ENCODE results near the gene CTSH.

The CTSH gene, protein sequence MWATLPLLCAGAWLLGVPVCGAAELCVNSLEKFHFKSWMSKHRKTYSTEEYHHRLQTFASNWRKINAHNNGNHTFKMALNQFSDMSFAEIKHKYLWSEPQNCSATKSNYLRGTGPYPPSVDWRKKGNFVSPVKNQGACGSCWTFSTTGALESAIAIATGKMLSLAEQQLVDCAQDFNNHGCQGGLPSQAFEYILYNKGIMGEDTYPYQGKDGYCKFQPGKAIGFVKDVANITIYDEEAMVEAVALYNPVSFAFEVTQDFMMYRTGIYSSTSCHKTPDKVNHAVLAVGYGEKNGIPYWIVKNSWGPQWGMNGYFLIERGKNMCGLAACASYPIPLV

GRCh38 chr15:78944669-78945407 lies at the start of gene CTSH:
CTSH (minus strand) TSS chr15:78945046; CDS start chr15:78944981, 65 bp downstream.
- peak; percentile 89 for DNase-seq (ENCODE audit: low spot score)

GRCh38 chr15:78993931-78994530 lies 49.2 kb upstream of the CTSH start:
- DNase-seq (ENCODE audit: low spot score), result peak; percentile 45

GRCh38 chr15:78993257-78993930 lies 48.5 kb upstream of the CTSH start:
- no peak for DNase-seq (ENCODE audit: low spot score)

DNA sequence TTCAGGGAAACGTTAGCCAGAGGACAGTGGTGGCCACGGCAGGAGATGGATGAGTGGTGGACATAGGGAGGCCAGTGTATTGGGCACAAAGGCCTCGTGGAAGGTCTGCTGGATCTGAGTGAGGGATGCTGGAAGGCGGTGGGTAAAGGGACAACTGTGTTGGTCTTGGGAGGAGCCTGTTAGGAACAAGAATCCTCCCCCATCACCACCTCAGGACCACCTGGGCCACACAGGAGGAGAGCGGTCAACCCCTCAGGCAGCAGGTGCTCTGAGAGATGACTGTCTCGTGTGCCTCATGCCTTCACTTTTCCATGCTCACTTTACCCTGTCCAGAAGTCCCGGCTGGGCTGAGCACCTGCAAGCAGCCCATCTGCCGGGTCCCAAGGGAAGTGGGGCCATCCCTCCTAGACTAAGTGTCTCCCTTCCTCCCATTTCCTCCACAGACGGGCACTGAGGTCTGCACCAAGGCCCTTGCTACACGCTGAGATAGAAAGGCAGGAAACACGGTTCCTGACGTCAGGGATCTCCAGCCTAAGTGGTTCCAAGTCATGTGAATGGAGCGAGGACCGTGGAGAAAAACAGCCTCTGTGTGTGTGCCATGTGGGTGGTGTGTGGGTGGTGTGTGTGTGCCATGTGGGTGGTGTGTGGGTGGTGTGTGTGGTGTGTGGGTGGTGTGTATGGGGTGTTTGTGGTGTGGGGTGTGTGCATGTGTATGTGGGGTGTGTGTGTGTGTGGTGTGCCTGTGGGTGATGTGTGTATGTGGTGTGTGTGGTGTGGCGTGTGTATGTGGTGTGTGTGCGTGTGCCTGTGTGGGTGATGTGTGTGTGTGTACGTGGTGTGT lies 47.8 kb upstream of the CTSH start:
- DNase-seq (ENCODE audit: low spot score), result no peak

GRCh38 chr15:78991879-78992278 lies 47.0 kb upstream of the CTSH start:
- DNase-seq (ENCODE audit: low spot score), result no peak

DNA sequence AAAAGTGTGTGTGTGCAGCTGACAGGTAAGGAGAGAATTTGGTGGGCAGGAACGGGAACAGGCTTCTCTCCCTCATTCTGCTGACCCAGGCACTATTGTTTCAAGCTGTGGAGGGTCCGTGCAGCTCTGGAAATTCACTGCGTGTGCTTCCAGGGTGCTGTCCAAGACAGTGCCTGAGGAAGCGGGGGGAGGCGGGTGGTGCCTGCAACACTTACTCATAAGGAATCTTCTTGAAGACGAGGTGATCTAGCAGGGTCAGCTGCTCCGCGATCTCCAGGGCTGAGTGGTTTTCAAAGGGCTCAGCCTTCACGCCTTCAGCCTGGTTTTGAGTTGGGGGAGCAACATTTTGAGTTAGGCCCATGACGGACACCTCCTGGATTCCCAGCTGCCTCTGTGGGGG lies 46.6 kb upstream of the CTSH start:
- DNase-seq (ENCODE audit: low spot score), result no peak

DNA sequence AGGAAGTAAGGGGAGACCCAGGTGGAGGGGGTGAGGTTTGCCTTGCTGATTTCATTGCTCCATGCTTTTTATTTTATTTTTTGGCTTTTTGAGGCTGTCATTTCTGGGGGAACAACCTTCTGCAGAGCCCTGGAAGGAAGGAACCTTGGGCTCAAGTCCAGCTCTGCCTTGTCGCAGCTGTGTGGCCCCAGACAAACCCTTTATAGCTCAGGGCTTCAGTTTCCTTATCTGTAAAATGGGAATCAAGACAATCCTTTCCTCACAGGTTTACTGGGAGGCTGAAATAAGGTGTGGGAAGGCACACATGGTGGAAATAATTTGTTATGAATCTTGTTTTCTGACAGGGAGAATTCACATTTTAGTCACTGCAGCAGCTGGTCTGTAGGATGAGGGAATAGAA lies 45.4 kb upstream of the CTSH start:
- no peak for DNase-seq (ENCODE audit: low spot score)

DNA sequence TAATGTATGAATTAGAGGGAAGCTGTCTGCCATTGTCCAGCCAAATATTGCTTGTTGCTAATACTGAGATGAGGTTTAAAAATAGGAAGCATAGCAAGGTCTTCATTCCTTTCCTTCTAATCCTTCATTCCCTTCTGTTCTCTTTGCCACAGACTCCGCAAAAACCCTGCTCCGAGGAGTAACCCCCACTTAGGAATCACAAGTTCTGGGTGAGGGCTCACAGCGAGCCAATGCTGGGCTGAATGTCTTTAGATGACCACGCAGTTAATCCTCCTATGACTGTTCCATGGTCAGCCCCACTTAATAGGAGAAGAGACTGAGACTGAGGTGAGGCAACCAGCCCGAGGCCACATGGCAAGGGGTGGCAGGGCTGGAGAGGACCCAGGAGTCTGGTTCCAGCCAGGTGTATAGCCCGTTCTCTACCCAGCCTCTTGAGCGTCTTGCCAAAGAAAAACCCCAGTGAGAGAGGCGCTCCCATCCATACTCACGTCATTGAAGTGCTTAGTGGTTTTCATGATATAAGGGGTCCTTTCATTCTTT lies 44.9 kb upstream of the CTSH start:
- no peak for DNase-seq (ENCODE audit: low spot score)

DNA sequence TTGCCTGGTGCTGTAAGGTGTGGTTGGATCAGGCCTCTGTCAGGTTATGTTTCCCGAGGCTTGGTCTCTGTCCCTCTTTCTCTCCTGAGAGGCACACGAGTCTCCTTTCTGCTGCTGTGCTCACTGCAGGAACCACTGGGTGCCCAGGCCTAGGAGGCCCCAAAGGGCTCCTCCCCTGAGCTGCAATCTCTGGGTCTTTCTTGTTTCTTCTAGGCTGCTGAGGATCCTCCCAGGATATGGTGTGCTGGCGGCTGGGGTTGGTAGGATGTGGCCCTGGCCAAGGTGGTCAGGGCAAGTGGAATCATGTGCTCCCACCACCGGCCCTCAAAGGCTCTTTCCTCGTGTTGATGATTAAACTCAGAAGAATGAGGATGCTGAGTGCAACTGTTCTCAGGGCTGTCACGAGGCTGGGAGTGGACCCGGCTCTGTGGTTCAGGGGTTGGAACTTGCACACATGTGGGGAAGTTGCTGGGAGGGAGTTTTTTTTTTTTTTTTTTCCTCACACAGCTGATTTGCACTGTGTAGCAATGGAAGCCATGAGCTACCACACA lies 43.6 kb upstream of the CTSH start:
- DNase-seq (ENCODE audit: low spot score), result peak; percentile 62

- DNase-seq (ENCODE audit: low spot score), result no peak
Measured at GRCh38 chr15:78987556-78988360, 42.9 kb upstream of the CTSH start.

DNA sequence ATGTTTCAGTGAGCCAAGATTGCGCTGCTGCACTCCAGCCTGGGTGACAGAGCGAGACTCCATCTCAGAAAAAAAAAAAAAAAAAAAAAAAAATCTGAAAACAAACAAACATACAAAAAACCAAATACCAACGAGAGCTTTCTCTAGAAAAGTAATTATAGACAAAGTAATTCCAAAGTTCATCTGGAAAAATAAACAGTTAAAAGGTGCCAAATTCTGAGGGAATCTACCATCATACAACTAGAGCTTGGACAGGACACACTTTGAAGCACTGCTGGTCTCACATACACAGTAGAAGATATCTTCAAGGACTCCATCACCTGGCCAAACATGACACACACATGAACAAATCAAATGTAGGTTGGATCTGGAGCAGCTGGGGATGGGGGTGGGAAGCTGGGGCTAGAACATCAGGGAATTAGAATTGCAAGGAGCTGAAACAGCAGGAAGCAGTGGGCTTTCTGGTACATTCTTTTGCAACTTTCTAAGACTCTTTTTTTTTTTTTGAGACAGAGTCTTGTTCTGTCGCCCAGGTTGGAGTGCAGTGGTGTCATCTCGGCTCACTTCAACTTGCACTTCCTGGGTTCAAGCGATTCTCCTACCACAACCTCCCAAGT lies 41.1 kb upstream of the CTSH start:
- no peak for DNase-seq (ENCODE audit: low spot score)

GRCh38 chr15:78984041-78984440 lies 39.2 kb upstream of the CTSH start:
- DNase-seq (ENCODE audit: low spot score), result no peak

GRCh38 chr15:78983146-78983918 lies 38.5 kb upstream of the CTSH start:
- no peak for DNase-seq (ENCODE audit: low spot score)

DNA sequence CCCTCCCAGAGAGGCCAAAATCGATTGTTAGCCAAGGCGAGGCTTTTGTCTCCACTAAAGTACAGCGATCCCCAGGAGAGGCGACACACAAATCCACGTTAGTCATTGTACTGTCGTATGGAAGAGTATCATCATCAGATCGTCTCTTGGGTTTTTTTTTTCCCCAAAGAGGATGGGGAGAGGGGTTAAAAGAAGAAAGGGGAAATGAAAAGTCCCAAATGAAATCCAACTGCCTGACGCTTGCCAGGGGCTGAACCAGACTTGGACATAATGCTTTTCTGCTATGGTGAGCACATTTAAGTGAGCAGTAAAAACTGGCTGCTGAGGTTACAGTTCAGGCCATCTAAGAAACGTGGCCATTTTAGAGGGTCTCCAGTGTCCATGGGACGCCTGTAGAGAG lies 37.9 kb upstream of the CTSH start:
- no peak for DNase-seq (ENCODE audit: low spot score)

- DNase-seq (ENCODE audit: low spot score), result no peak
Measured at GRCh38 chr15:78981532-78982313, 36.9 kb upstream of the CTSH start.

- peak; percentile 87 for DNase-seq (ENCODE audit: low spot score)
Measured at GRCh38 chr15:78979456-78980320, 34.8 kb upstream of the CTSH start.

DNA sequence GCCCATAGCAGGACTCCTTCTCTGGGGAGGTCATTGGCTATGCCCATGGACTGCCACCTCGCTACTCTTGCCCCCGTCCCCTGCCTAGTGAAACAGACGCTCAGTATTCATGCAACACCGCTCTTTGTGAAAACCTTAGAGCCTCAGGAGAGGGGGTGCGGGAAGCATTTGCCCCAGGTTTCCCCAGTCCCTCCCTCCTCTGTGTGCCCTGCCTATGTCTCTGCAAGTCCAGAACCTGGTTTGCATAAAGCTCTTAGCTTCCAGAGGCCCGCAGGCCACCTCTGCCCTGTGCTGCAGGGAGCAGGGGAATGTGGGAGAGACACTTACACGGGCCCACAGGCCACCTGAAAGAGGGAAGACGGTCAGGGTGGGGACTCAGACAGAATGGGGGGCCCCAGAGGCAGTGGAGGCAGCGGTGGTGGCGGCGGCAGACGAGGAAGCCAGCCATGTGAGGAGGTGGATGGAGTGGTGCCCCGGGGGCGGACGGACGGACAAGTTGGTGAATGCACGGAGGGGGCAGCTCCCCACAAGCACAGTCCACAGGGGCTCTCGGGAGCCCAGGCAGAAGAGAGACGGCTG lies 33.8 kb upstream of the CTSH start:
- DNase-seq (ENCODE audit: low spot score), result no peak
